Amniotic epithelial cell (primary cell): ENCODE results near the gene AFAP1L1.
A peak's percentile ranks its signal among the peaks of the same experiment; 100 is the strongest.
"Not testable (repeated sequence)": the region's sequence is repeated elsewhere in the genome, so short reads cannot be mapped to it uniquely, and the experiment has no call there.

Source experiments
- DNase-seq: peaks from one replicate; pipeline ENCODE4 v3.0.0-alpha.2; 2010; ENCODE audit warnings: low read depth

Gene AFAP1L1

GRCh38 chr5:149374303-149374702 lies 102.6 kb downstream of the AFAP1L1 start:
- DNase-seq: no peak

GRCh38 chr5:149374801-149375200 lies 103.1 kb downstream of the AFAP1L1 start:
- DNase-seq: no peak

- DNase-seq: no peak
Measured at GRCh38 chr5:149375434-149375833, 103.8 kb downstream of the AFAP1L1 start.

GRCh38 chr5:149376104-149376503 lies 104.4 kb downstream of the AFAP1L1 start:
- DNase-seq: no peak

- no peak for DNase-seq
Measured at GRCh38 chr5:149376711-149377447, 105.2 kb downstream of the AFAP1L1 start.

GRCh38 chr5:149378241-149378820 lies 106.7 kb downstream of the AFAP1L1 start:
- DNase-seq: no peak

GRCh38 chr5:149379177-149379761 lies 107.6 kb downstream of the AFAP1L1 start, which contains the start of gene IL17B:
Gene IL17B, minus strand, starts transcription at chr5:149379292. Its CDS starts 67 bp downstream, at chr5:149379225.
- no peak for DNase-seq

GRCh38 chr5:149379818-149380374 lies 108.2 kb downstream of the AFAP1L1 start:
- DNase-seq: no peak

GRCh38 chr5:149380466-149381121 lies 108.9 kb downstream of the AFAP1L1 start:
- DNase-seq: no peak

- no peak for DNase-seq
Measured at GRCh38 chr5:149381261-149381985, 109.8 kb downstream of the AFAP1L1 start.

- DNase-seq: peak; percentile 58
Measured at GRCh38 chr5:149381986-149382338, 110.3 kb downstream of the AFAP1L1 start.

- no peak for DNase-seq
Measured at GRCh38 chr5:149382517-149383220, 111.0 kb downstream of the AFAP1L1 start.

- DNase-seq: no peak
Measured at GRCh38 chr5:149383399-149383798, 111.7 kb downstream of the AFAP1L1 start.

- peak; percentile 50 for DNase-seq
Measured at GRCh38 chr5:149386166-149386565, 114.5 kb downstream of the AFAP1L1 start.

GRCh38 chr5:149387081-149387631 lies 115.5 kb downstream of the AFAP1L1 start:
- peak; percentile 92 for DNase-seq

GRCh38 chr5:149387982-149388381 lies 116.3 kb downstream of the AFAP1L1 start:
- peak; percentile 96 for DNase-seq

- DNase-seq: no peak
Measured at GRCh38 chr5:149388498-149389190, 117.0 kb downstream of the AFAP1L1 start.

- DNase-seq: no peak
Measured at GRCh38 chr5:149389552-149390495, 118.2 kb downstream of the AFAP1L1 start.

GRCh38 chr5:149391076-149391475 lies 119.4 kb downstream of the AFAP1L1 start:
- DNase-seq: not testable (repeated sequence)
